ENCODE measurements around the gene DNAJC8.

Gene DNAJC8

GRCh38 chr1:28260803-28261174 is 28.0 kb upstream of the DNAJC8 start:
- no peak overlapping the region for H3K4me3 ChIP-seq (ENCODE audit: low read depth, low read length)
- TF ChIP-seq CTCF (IDR thresholded peaks at IDR 0.05; ENCODE audit: borderline replicate concordance, insufficient read depth, low read depth, low read length), result no peak

- peak overlapping the region; percentile 96 for H3K4me3 ChIP-seq (ENCODE audit: low read depth, low read length)
Measured at GRCh38 chr1:28259934-28260802, 27.3 kb upstream of the DNAJC8 start.

GRCh38 chr1:28259252-28259933 is 26.6 kb upstream of the DNAJC8 start, which contains the start of gene SESN2:
Gene SESN2, plus strand, starts transcription at chr1:28259518. Its CDS starts 330 bp downstream, at chr1:28259848.
- no peak for TF ChIP-seq CTCF (IDR thresholded peaks at IDR 0.05; ENCODE audit: borderline replicate concordance, insufficient read depth, low read depth, low read length)
- H3K4me3 ChIP-seq (ENCODE audit: low read depth, low read length), result peak within 1 kb of the TSS; percentile 96

More at GRCh38 chr1:28259934-28260802, 27.3 kb upstream of the DNAJC8 start:
- no peak for TF ChIP-seq CTCF (IDR thresholded peaks at IDR 0.05; ENCODE audit: borderline replicate concordance, insufficient read depth, low read depth, low read length)

- peak overlapping the region; percentile 17 for H3K4me3 ChIP-seq (ENCODE audit: low read depth, low read length)
- TF ChIP-seq CTCF (IDR thresholded peaks at IDR 0.05; ENCODE audit: borderline replicate concordance, insufficient read depth, low read depth, low read length), result no peak
Measured at GRCh38 chr1:28258628-28259251, 25.9 kb upstream of the DNAJC8 start.

GRCh38 chr1:28257736-28258135 is 24.9 kb upstream of the DNAJC8 start:
- TF ChIP-seq CTCF (IDR thresholded peaks at IDR 0.05; ENCODE audit: borderline replicate concordance, insufficient read depth, low read depth, low read length), result no peak
- no peak overlapping the region for H3K4me3 ChIP-seq (ENCODE audit: low read depth, low read length)

GRCh38 chr1:28256197-28256827 is 23.5 kb upstream of the DNAJC8 start:
- H3K4me3 ChIP-seq (ENCODE audit: low read depth, low read length), result no peak overlapping the region
- TF ChIP-seq CTCF (IDR thresholded peaks at IDR 0.05; ENCODE audit: borderline replicate concordance, insufficient read depth, low read depth, low read length), result no peak

Measured in GM12875 (cell line).